Colonic mucosa (tissue), 4 donors: Measurements from ENCODE around the gene SPCS3. TPM values are rescaled to one million over a fixed set of nuclear protein-coding genes. Genes with fewer than 3 reads are reported as not detected.
A peak's percentile ranks its signal among the peaks of the same experiment; 100 is the strongest.
"Not testable (repeated sequence)": the region's sequence is repeated elsewhere in the genome, so short reads cannot be mapped to it uniquely, and the experiment has no call there.

ENCODE experiments used
- DNase-seq: peaks from one replicate; pipeline ENCODE4 v3.0.0-alpha.2; 2020
- H3K27ac ChIP-seq: fragments of 200-600 bp; one replicate; pipeline ENCODE4 v1.8.0; 2021
- H3K27me3 ChIP-seq: fragments of 200-600 bp; one replicate; pipeline ENCODE4 v1.8.0; 2021
- H3K36me3 ChIP-seq: fragments of 200-600 bp; one replicate; pipeline ENCODE4 v1.8.0; 2021
- H3K4me1 ChIP-seq: fragments of 200-600 bp; one replicate; pipeline ENCODE4 v1.8.0; 2021; ENCODE audit warnings: mild to moderate bottlenecking
- H3K4me3 ChIP-seq: fragments of 200-600 bp; one replicate; pipeline ENCODE4 v1.8.0; 2021
- H3K9ac ChIP-seq, 2 donors: one replicate each; pipeline ENCODE4 v1.7.0; 2013; ENCODE audit warnings: control low read depth in 2 of 2, low read depth in 2 of 2, low read length in 2 of 2
- H3K9me3 ChIP-seq: fragments of 200-600 bp; one replicate; pipeline ENCODE4 v1.8.0; 2021
- intact Hi-C: fragments of 100-400 bp; cut with DNase I; formaldehyde crosslinking; loops from one replicate; pipeline ENCODE4 v1.14.1; 2022
- total RNA-seq, 2 donors: library from RNA; stranded (reverse); fragmentation: NEBNext Ultra II Directional in 1 of 2; extraction: Animal tissue kit (Norgen Biotek cat#: 25700) in 1 of 2; gene quantifications; one replicate each; pipeline ENCODE4 v1.2.1, GENCODE V29; 2021
- TF ChIP-seq, protein P1 (sequence below): fragments of 200-600 bp; IDR thresholded peaks from one replicate; pipeline ENCODE4 v1.8.0; 2022; ENCODE audit warnings: antibody characterized with exemption, mild to moderate bottlenecking
- donor health status: healthy.
- donor health status: DM: no; HTN: no; CAD: no.
- donor health status: DM: no; HTN: no; CAD: no.

Gene SPCS3
- total RNA-seq, 2 donors from 2014 or later, result 116 to 147 TPM

DNA sequence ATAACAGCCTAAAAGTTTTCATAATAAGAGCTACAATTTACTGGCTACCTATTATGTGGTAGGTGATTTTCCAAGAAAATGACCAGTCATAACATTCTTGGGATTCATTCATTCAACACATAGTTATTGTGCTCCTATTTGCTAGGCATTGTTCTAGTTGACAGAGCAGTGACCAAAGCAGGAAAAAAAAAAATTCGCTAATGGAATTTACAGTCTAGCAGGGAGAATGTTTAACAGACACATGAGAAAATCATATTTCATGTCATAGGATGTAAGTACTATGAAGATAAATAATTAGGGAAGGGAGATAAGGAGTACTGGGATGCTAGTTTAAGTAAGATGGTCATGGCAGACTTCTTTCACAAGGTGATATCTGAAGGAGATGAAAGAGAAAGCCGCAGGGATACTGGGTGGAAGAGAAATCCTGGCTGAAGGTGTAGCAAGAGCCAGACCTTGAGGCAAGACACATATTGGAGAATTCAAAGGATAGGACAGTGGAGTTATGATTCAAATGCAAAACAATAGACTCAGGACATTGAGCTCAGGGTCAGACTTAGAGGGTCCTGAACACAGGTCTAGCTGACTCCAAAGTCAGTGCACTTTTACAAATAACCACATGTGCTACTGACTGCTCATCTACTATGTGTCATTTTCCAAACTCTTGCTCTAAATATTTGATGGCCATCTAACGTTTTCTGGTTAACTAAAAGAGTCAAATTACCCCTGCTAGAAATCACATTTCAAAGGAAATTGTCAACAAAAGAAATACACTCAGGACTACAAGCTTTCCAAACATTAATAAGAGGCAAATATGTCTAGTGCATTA is 20.4 kb downstream of the SPCS3 start:
- no peak overlapping the region for H3K4me3 ChIP-seq
- DNase-seq, result no peak
- H3K9me3 ChIP-seq, result no peaks in the 10 kb centered on the region
- H3K27me3 ChIP-seq, result no peaks in the 10 kb centered on the region
- H3K4me1 ChIP-seq, result no peaks in the 10 kb centered on the region
- H3K36me3 ChIP-seq, result no peaks in the 10 kb centered on the region
- H3K9ac ChIP-seq, result no peak overlapping the region
- intact Hi-C loops, result loop anchor here (5.0 to 10.0 kb wide), 3 partner anchors 188 to 395 kb away; no protein-coding TSS in a partner anchor
- no peak overlapping the region for H3K27ac ChIP-seq
- TF ChIP-seq, protein P1, sequence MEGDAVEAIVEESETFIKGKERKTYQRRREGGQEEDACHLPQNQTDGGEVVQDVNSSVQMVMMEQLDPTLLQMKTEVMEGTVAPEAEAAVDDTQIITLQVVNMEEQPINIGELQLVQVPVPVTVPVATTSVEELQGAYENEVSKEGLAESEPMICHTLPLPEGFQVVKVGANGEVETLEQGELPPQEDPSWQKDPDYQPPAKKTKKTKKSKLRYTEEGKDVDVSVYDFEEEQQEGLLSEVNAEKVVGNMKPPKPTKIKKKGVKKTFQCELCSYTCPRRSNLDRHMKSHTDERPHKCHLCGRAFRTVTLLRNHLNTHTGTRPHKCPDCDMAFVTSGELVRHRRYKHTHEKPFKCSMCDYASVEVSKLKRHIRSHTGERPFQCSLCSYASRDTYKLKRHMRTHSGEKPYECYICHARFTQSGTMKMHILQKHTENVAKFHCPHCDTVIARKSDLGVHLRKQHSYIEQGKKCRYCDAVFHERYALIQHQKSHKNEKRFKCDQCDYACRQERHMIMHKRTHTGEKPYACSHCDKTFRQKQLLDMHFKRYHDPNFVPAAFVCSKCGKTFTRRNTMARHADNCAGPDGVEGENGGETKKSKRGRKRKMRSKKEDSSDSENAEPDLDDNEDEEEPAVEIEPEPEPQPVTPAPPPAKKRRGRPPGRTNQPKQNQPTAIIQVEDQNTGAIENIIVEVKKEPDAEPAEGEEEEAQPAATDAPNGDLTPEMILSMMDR, result no peak

DNA sequence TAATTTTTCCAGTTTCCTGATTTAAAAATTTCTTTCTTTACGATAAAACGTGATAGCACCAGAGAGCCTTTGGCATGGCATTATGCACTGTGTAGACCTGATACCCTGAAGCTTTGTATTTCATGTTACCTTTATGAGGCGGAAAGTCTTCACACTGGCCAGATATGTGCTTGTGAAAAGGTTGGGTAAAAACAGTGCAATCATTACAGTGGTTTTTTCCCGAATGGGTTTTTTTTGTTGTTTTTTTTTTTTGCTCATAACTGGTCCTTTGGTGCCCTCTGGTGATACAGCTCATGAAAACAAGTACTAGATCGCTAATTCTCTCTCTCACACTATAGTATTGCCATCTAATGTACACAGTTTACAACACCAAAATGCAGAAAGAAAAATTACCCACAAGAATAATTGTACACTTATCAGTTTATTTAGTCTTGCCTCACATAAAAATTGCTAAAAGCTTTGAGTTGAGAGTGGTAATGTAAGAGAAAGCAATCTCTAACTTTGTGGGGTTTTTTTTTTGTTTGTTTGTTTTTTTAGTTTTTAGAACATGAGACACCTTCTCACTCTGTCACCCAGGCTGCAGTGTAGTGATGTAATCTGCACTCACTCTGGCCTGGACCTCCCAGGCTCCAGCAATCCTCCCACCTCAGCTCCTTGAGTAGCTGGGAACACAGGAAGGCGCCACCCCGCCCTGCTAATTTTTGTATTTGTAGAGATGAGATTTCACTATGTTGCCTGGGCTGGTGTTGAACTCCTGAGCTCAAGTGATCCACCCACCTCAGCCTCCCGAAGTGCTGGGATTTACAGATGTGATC is 21.3 kb downstream of the SPCS3 start:
- Histone ChIP-seq H3K9me3 (no peaks in the 10 kb centered on the region), H3K9ac (no peak overlapping the region), H3K27me3 (no peaks in the 10 kb centered on the region), H3K4me3 (no peak overlapping the region), H3K36me3 (no peaks in the 10 kb centered on the region), H3K27ac (no peak overlapping the region), H3K4me1 (no peaks in the 10 kb centered on the region)
- TF ChIP-seq, protein P1, result peak; percentile 47
- intact Hi-C loops, result loop anchor here (5.0 to 10.0 kb wide), 3 partner anchors 189 to 396 kb away; no protein-coding TSS in a partner anchor
- DNase-seq, result no peak

DNA sequence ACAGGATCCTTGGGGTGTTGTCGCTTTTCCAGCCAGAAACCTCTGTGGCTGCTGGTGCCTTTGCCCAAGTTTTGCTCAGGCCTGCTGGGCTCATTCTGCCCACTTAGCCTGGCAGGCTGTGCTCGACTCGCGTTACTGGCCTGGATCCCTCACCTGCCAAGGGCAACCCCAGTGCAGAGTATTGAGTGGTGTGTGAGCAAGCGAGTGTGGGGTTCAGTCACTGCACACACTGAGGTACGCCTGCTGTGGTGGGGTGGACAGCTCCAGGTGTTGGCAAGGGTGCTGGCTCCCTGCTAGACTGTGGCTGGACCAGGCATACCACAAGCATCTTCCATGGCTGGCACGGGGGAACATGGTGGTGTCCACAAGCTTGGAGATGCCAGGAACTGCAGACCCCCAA is 22.6 kb downstream of the SPCS3 start:
- Histone ChIP-seq H3K9ac (no peak overlapping the region), H3K27ac (no peak overlapping the region), H3K9me3 (no peaks in the 10 kb centered on the region), H3K4me1 (no peaks in the 10 kb centered on the region), H3K27me3 (no peaks in the 10 kb centered on the region), H3K4me3 (no peak overlapping the region), H3K36me3 (no peaks in the 10 kb centered on the region)
- TF ChIP-seq, protein P1, result no peak
- DNase-seq, result no peak
- intact Hi-C loops, result loop anchor here (5.0 to 10.0 kb wide), 3 partner anchors 190 to 398 kb away; no protein-coding TSS in a partner anchor

DNA sequence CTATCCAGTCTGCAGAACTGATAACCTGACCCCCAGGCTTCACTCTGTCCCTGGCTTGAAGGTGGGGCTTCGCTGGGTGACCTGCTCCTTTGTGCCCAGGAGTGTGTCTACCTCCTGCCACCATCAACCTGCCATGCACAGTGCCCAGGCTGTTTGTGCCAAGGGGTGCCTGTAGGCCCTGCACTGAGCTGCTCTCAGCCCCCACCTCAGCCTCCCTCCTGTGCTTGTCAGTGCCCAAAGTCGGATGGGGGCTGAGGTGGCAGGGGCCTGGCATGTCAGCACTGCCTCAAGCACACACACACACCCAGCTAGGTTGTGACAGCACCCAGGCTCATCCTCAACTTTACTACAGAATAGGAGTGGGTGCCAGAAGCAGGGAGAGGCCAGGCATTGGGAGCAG is 23.5 kb downstream of the SPCS3 start:
- TF ChIP-seq, protein P1, result no peak
- Histone ChIP-seq H3K27me3 (no peaks in the 10 kb centered on the region), H3K36me3 (no peaks in the 10 kb centered on the region), H3K27ac (no peak overlapping the region), H3K4me1 (no peaks in the 10 kb centered on the region), H3K4me3 (no peak overlapping the region), H3K9me3 (no peaks in the 10 kb centered on the region), H3K9ac (no peak overlapping the region)
- intact Hi-C loops, result loop anchor here (5.0 to 10.0 kb wide), 3 partner anchors 191 to 398 kb away; no protein-coding TSS in a partner anchor
- no peak for DNase-seq

DNA sequence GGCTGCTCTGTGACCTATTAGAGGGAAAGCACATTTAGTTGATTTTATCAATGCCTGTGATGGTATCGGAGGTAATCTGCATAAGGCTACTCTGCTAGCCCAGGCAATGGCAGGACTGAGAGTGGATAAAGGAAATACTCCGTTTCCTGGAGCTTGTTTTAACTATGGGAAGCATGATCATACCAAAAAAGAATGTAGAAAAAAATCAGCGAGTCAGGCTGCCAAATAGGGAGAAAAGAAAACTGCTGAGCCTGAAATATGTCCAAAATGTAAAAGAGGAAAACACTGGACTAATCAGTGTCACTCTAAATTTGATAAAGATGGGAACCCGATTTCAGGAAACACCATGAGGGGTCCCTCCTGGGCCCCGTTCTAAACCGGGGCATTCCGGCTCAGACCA is 25.6 kb downstream of the SPCS3 start:
- not testable (repeated sequence) for H3K4me1 ChIP-seq, H3K27ac ChIP-seq, DNase-seq, H3K4me3 ChIP-seq, H3K9ac ChIP-seq, H3K9me3 ChIP-seq, H3K36me3 ChIP-seq, H3K27me3 ChIP-seq
- intact Hi-C loops, result loop anchor here (10.0 kb wide), 1 partner anchor 401 kb away; no protein-coding TSS in a partner anchor

DNA sequence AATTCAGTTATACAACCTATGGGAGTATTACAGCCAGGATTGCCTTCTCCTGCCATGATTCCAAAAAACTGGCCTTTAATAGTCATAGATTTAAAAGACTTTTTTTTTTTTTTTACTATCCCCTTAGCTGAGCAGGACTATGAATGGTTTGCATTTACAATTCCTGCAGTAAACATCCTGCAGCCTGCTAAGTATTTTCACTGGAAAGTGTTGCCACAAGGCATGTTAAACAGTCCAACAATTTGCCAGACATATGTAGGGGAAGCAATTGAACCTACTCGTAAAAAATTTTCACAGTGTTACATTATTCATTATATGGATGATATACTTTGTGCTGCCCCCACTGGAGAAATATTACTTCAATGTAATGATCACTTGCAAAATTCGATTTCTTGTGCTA is 27.1 kb downstream of the SPCS3 start:
- intact Hi-C loops, result loop anchor here (10.0 kb wide), 1 partner anchor 402 kb away; no protein-coding TSS in a partner anchor
- H3K36me3 ChIP-seq, H3K27ac ChIP-seq, H3K9ac ChIP-seq, H3K9me3 ChIP-seq, H3K4me3 ChIP-seq, DNase-seq, H3K4me1 ChIP-seq, H3K27me3 ChIP-seq: not testable (repeated sequence)
